Hematopoietic multipotent progenitor cell treated with erythropoietin and hydrocortisone succinate and interleukin-3 and kit ligand, for 17 days (in vitro differentiated cells): ENCODE measurements around the gene VKORC1.

Source experiments
- DNase-seq: peaks from one replicate; pipeline ENCODE4 v3.0.0-alpha.2; 2015; ENCODE audit warnings: low spot score

The VKORC1 gene

DNA sequence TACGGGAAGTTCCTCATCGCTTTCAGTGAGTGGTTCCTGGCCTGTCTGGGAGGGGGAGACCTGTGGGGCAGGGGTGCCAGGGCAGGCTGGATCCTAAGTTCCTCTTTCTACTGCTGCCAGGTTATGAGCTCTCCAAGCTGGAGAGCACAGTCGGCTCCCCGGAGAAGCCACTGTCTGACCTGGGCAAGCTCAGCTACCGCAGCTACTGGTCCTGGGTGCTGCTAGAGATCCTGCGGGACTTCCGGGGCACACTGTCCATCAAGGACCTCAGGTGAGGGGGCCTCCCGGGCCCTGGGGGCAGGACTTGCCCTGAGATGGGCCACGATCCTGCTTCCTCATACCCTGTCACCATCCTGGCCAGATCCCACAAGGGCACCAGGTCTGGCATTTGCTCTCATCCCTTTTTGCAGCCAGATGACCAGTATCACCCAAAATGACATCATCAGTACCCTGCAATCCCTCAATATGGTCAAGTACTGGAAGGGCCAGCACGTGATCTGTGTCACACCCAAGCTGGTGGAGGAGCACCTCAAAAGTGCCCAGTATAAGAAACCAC, 35.8 kb upstream of the VKORC1 start:
- no peak for DNase-seq

DNA sequence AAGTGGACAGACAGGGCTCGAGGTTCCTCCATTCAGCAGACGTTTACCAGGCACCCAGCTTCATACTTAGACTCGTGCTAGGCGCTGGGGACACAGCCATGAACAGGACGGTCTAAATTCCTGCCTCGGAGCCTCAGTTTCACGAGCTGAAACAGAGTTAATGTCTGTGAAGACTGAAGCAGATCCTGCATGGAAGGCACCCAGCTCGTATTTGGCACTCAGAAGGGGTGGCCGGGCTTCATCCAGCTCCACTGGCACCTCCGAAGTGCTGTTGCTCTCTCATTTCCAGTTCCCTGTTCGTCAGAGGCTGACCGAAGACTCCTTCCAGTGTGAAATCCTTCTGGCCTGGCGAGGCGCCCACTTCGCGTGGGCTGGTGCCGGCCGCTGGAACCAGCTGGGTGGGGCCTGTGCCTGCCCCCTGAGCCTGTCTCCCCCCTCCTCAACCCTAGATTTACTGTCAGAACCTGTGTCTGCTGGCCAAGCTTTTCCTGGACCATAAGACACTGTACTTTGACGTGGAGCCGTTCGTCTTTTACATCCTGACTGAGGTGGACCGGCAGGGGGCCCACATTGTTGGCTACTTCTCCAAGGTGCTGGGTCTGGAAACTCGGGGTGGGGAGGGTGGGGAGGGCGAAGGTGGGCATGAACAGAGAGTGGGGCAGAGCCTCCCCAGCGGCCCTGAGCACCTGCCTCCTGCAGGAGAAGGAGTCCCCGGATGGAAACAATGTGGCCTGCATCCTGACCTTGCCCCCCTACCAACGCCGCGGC, 35.2 kb upstream of the VKORC1 start:
- no peak for DNase-seq

DNA sequence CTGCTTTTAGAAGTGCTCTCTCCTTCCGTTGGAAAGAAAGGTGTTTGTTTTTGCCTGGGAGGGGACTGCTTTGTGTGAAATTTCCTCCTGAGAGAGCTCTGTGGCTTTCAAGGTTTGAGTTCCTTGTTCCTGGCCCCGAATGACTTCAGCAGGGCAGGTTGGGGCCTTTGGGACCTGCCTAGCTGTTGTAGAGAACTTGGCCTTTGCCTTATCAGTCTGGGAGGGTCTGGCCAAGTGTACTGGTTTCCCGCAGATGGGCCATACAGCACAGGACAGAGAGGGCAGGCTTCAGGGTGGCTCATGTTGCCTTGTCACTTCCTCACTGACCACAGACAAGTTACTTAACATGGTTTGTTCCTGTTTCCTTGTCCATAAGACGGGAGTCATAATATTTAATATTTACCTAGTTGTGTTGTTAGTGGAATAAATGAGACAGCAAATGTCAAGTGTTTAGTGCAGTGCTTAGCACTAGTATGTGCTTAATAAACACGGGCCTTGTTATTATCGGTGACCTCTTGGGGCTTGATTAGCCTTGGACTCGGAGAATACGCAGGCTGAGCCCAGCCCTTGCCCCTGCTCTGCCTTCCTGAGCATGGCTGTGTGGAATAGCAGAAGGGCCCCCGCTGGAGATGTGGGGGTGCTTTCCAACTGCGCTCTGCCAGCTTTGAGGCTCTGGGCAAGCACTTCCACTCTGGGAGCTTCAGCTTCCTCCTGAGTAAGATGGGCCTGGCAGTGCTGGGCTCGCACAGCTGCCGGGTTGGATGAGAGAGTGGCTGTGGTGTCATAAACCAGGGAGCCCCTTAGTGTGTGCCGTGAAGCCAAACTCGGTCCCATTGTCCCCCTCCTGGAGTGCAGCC, 34.3 kb upstream of the VKORC1 start:
- DNase-seq: peak; percentile 39

DNA sequence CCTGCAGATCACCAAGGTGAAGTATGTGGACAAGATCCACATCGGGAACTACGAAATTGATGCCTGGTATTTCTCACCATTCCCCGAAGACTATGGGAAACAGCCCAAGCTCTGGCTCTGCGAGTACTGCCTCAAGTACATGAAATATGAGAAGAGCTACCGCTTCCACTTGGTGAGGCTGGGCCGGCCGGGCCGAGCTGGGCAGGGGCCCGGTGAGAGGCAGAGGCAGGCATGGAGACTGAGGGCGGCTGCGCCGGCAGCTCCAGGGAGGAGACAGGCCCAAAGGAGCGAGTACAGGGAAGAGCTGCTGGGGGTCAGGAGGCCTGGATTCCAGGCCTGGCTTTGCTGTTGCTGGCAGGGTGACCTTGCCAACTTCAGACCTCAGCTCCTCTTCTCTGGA, 32.6 kb upstream of the VKORC1 start:
- no peak for DNase-seq

DNA sequence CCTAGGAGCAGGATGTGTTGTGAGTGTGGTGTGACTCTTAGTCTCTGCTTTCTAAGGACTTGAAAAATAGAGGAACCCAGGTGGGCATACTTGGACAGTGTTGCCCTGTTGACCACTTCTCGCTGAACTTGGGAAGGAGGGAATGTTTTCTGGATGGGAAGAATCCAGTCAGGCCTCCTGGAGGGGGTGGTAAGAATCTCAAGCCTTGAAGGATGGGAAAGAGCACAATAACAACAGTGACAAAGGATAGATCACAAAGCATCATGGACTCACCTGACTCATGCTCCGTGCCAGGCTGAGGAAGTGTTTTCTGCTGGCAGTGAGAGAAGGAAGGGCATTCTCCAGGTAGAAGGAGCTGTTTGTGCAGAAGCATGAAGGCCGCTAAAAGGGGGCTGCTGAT, 31.2 kb upstream of the VKORC1 start:
- DNase-seq: no peak

DNA sequence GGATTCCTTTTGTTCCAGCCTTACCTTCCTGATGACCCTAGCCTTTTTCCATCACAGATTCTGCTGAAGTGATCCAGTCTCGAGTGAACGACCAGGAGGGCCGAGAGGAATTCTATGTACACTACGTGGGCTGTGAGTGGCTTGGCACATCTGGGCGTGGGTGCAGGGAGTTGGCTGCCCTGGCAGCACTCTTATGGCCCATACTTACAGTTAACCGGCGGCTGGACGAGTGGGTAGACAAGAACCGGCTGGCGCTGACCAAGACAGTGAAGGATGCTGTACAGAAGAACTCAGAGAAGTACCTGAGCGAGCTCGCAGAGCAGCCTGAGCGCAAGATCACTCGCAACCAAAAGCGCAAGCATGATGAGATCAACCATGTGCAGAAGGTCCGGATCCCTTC, 25.5 kb upstream of the VKORC1 start:
- no peak for DNase-seq

DNA sequence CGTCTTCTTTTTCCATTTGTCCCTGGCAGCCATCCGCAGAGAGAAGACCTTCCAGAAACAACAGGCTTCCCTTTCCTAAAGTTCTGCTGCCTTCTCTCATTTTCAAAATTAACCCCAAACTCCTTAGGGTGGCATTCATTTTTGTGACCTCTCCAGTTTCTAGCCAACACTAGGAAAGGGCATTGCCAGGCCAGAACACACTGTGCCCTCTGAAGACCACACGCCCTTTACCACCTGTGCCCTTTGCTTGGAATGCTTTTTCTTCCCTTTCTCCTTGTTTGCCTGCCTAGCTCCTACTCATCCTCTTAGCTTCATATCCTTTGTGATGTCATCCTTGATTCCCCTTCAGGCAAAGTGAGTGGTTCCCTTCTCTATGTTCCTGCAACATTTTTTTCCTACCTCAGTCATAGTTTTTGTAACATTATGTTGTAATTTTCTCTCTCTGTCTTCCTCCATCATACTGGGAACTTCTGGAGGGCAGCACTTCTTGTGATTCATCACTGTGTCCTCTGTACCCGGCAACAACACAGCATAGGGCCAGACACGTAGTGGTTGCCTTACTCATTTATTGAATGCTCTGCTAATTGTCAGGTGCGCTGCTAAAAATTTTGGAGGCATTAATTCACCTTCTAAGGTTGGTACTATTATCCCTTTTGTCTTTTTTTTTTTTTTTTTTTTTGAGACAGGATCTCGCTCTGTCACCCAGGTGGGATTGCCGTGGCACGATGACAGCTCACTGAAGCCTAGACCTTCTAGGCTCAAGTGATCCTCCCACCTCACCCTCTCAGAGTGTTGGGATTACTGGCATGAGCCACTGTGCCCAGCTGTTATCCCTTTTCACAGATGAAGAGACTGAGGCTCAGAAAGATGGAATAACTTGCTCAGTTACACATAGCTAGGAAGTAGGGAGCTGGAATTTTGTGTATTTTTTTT, 23.9 kb upstream of the VKORC1 start:
- DNase-seq: no peak

DNA sequence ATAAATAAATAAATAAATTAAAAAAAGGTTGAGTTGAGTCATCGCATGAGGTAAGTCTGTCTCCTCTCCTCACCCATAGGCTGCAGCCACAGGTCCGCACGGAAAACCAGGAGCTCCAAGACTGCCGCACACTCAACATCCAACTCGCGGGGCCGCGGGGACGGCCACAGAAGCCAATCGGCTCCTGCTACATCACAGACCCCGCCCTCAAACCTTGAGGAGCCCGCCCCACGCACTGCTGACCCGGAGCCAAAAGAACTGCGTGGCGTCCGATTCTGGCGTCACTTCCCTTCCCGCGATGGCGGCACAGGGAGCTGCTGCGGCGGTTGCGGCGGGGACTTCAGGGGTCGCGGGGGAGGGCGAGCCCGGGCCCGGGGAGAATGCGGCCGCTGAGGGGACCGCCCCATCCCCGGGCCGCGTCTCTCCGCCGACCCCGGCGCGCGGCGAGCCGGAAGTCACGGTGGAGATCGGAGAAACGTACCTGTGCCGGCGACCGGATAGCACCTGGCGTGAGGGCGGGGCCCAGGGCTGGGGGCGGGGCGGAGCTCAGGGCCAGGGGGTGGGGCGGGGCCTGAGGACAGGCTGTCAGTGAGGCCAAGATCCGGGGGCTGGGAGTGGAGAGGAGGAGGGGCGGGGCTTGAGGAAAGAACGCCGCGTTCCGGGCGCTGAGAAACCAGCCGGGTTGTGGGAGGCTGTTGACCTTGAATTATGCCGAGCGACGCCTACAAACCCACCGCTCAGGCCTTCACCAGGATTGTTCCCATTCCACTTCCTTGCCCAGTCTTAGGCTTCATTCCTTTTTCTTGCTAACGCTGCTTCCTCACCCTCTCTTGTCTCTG, 23.0 kb upstream of the VKORC1 start, which contains the start of gene KAT8:
Gene KAT8 (plus strand): TSS at position 281 of the 839 bp plus-strand sequence. CDS start 18 bp downstream, at position 299.
- DNase-seq: peak; percentile 99

DNA sequence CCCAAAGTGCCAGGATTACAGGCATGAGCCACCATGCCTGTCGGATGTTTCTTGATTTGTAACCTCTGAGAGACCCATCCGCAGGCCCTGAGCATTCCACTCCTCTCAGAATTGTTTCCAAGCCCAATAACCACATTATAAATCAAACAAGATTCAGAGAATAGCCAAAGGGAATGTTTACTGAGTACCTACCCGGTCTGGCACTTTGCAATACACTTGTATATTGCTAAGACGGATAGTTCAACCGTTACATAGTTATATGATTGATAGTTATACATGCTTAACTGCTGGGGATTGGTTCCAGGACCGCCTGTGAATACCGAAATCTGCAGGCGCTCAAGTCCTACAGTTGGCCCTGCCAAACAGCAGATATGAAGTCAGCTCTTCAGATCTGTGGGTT, 19.9 kb upstream of the VKORC1 start:
- no peak for DNase-seq

DNA sequence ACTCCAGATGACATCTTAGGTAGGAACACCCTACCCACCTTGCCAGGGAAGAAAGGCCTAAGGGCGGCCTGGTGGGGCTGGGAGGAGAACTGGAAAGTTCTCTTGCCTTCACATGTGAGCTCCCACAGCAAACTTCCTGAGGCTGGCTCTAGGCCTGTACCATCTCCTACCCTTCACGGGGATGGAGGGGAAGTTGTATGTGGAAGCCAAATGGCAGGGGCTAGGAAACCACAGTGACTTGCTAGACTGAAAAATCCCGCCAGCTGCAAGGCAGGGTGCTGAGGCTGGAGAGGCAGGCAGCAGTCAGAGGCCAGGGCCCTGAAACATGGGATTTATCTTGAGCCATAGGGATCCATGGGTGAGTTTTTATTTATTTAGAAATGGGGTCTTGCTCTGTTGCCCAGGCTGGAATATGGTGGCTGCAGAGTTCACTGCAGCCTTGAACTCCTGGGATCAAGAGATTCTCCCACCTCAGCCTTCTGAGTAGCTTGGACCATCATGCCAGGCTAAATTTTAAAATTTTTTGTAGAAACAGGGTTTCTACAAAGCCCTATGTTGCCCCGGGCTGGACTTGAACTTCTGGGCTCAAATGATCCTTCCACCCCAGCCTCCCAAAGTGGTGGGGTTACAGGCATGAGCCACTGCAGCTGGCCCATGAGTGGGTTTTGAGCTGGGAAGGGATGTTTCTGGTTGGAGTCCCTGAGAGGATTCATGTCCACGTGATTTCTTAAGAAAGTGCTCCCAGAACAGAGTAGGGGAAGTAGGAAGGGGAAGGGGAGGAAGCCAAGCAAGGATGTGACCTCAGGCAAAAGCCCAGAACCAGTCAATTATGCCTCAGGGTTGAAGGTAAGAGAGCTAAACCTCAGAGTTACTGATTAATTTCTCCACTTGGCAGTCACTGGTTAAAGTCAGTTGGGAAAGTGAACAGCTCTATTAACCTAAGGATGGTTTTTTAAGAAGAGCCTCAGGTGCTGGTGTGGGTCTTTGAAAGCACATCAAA, 18.8 kb upstream of the VKORC1 start:
- DNase-seq: no peak

DNA sequence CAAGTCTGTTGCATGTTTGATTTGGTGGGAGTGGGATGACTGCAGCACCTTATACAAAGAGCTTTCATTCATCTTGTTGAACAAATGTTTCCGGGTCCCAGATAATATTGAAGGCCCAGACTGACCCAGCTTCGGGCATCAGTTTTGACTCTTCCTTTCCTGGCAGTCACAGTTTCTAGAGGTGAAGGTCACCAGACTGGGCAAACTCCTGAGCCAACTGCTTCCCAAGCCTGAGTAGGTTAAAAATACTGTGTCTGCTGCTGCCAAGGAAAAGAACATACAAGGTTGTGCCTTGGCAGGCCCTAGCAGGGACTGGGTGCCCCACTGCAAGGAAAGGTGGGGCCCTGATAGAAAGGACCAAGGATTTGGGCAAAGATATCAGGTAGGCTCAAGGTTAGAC, 18.1 kb upstream of the VKORC1 start:
- no peak for DNase-seq

DNA sequence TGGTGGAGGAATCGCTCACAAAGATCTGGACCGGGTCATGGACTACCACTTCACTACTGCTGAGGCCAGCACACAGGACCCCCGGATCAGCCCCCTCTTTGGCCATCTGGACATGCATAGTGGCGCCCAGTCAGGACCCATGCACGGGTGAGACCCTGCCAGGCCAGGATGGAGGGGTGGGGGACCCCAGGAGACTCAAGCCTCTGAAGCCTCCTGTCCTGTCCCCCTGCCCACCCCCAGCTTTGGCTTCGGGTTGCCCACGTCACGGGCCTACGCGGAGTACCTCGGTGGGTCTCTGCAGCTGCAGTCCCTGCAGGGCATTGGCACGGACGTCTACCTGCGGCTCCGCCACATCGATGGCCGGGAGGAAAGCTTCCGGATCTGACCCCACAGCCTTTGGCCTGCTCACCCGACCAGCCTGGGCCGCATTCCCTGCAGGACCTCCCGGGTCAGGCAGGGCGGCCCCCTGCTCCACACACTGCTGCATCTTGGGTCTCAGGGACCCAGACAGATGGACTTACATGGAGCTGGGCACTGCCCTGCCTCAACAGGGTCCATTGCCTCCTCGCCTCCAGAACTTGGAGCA, 17.4 kb upstream of the VKORC1 start:
- no peak for DNase-seq

DNA sequence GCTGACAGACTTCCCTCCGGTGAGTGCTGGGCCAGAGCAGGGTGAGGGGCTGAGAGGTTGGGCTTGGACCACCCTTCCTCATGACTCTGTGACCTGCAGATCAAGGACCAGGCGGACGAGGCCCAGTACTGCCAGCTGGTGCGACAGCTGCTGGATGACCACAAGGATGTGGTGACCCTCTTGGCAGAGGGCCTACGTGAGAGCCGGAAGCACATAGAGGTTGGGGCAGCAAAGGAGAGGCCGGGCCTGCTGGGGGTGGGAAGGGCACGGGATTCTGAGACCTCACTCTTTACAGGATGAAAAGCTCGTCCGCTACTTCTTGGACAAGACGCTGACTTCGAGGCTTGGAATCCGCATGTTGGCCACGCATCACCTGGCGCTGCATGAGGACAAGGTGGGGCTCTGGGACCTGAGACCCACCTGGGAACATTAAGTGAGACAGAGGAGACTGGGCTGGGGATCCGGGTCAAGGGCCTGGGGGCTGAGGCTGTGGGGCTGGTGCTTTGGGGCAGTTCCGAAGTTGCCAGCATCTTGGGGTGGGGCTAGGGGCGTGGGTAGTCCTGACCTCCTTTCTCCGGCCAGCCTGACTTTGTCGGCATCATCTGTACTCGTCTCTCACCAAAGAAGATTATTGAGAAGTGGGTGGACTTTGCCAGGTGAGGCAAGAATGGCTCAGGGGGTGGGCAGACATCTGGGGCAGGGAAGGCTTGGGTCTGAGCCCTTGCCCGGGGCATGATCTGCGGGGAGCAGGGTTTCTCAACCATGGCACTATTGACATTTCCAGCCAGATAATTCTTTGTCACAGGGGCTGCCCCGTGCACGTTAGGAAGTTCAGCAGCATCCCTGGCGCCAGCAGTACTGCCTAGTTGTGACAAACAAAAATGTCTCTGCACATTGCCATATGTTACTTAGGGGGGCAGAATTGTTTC, 15.8 kb upstream of the VKORC1 start:
- no peak for DNase-seq

DNA sequence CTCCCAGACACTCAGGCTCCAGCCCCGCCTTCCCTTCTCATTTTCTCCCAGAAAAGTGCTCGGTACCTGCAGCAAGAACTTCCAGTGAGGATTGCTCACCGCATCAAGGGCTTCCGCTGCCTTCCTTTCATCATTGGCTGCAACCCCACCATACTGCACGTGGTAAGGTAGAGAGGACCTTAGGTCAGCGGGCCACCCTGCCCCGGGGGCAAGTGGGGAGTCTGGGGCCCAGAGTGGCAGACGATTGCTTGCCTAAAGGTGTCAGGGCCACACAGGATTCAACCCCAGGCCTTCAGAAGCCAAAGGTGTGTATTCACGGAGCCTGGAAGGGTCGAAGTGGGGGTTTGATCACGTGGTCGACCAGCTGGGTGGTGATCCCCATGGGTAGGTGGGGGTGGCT, 15.0 kb upstream of the VKORC1 start:
- no peak for DNase-seq

DNA sequence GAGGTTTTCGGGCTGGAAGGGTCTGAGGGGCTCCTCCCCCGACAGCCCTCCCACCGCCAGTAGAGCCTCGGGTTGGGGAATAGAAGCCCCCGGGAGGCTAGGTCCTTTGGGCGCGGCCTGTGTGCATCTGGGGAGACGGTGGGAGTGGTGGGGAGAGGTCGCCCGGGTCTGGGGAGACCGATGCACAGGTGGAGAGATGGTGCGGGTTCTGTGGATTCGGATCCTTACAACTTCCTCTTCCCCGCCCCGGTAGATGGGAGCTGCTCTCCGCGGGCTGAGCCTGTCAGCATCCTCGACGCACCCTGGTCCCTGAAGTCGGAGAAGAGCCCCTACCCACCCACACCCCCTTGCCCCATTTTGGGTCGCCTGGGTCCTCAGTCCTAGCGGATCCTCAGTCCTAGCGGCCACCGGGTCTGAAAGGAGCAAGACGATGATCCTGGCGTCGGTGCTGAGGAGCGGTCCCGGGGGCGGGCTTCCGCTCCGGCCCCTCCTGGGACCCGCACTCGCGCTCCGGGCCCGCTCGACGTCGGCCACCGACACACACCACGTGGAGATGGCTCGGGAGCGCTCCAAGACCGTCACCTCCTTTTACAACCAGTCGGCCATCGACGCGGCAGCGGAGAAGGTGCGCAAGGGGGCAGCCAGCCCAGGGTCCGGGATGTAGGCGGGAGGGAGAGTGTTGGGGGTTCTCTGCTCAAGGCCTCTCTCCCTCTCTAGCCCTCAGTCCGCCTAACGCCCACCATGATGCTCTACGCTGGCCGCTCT, 14.4 kb upstream of the VKORC1 start:
- no peak for DNase-seq

DNA sequence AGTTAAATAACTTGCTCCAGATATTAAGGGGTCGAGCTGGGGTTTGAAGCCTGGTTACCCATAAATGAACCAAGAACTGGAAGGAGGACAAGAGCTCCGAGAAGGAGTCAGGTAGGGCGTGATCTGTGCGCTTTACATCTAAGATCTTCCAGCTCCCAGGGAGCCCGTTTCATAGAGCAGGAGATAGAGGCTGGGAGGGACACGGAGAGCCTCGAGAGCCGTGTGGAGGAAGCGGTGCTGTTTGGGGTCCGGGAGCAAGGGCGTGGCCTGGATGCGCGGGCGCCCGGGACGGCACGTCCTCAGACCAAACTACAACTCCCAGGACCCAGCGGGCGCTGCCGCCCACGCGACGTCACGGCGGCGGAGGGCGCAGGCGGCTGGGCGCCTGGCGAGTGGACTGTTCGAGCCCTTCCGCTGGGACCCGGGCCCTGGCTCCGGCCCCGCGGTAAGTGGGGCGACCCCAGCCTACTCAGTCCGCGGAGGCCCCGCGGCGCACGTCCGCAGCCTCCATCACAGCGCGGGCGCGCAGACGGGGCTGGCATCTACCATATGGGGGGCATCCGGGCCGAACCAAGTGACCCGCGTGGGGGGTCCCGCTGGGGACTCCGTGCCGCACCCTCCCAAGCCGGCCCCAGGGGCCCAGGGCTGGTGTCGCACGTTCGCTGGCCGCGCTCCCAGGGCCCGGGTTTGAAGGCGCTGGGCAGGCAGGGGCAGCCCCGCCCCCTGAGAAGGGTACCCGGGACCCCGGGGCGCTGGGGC, 13.6 kb upstream of the VKORC1 start, which contains the start of gene BCKDK:
Gene BCKDK (plus strand): TSS at position 352 of the 759 bp plus-strand sequence. CDS start 838 bp downstream, outside the sequence.
- DNase-seq: peak; percentile 65
